ENCODE results near the gene SPAG16. TPM values are rescaled to one million over a fixed set of nuclear protein-coding genes. Genes with fewer than 3 reads are reported as not detected.
A peak's percentile ranks its signal among the peaks of the same experiment; 100 is the strongest.

The SPAG16 gene
- total and polyA plus RNA-seq, 2 of the 13 experiments (the other 11 are each of a cell fraction or from before 2014, with no cell fraction given), result 9.6 to 26.5 TPM

- POLR2A ChIA-PET, result no interaction called here
These were observed 479.7 kb downstream of the SPAG16 start for GRCh38 chr2:213763963-213764362.

GRCh38 chr2:213764849-213765248, 480.6 kb downstream of the SPAG16 start:
- no peak overlapping the region for H3K27ac ChIP-seq (ENCODE audit: extremely low read length, insufficient read depth, low read length)
- CTCF ChIA-PET (ENCODE audit: low intra/inter-chr PET ratio, low total read pairs), result no interaction called here
- TF ChIP-seq ZNF558 (CRISPR knock-in tag; IDR thresholded peaks at IDR 0.05; ENCODE audit: borderline replicate concordance) (no peak), ZBTB46 (CRISPR knock-in tag; IDR thresholded peaks at IDR 0.05; ENCODE audit: borderline replicate concordance) (no peak), SMAD9 (CRISPR knock-in tag; IDR thresholded peaks at IDR 0.05) (no peak), TRIM24 (CRISPR knock-in tag; IDR thresholded peaks at IDR 0.05) (no peak), PCBP2 (optimal IDR thresholded peaks at IDR 0.05; ENCODE audit: low read depth, low read length, poor library complexity, severe bottlenecking) (no peak), ZNF589 (CRISPR knock-in tag; conservative IDR thresholded peaks at IDR 0.05) (no peak), MYC (CRISPR knock-in tag; IDR thresholded peaks at IDR 0.05; ENCODE audit: borderline replicate concordance) (no peak)
- TF ChIP-seq, protein P1, sequence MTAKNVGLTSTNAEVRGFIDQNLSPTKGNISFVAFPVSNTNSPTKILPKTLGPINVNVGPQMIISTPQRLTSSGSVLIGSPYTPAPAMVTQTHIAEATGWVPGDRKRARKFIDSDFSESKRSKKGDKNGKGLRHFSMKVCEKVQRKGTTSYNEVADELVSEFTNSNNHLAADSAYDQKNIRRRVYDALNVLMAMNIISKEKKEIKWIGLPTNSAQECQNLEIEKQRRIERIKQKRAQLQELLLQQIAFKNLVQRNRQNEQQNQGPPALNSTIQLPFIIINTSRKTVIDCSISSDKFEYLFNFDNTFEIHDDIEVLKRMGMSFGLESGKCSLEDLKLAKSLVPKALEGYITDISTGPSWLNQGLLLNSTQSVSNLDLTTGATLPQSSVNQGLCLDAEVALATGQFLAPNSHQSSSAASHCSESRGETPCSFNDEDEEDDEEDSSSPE (CRISPR knock-in tag; IDR thresholded peaks at IDR 0.05), result no peak
- H4K20me1 ChIP-seq (ENCODE audit: insufficient read depth, low read length), result no peaks in the 10 kb centered on the region
- H3K9me3 ChIP-seq (ENCODE audit: low read length), result no peaks in the 10 kb centered on the region
- intact Hi-C loops (cut with micrococcal nuclease; ENCODE audit: unreplicated experiment), result no loop called here
- no TSS peak for BruUV-seq (replicated peaks)
- H3K79me2 ChIP-seq (ENCODE audit: insufficient read depth, low read length), result no peaks in the 10 kb centered on the region
- H3K4me2 ChIP-seq (ENCODE audit: low read depth, low read length), result no peak overlapping the region
- 38% methylated on average over 10 of the region's 10 CpGs for WGBS (ENCODE audit: low lambda C conversion rate)
- peak overlapping the region; percentile 36 for H2AFZ ChIP-seq (ENCODE audit: low read length)
- H3K27me3 ChIP-seq (ENCODE audit: control insufficient read depth in 1 of 2, insufficient read depth in 2 of 2, low read length in 2 of 2), result no peaks in the 10 kb centered on the region
- in situ Hi-C loops (cut with HindIII; ENCODE audit: extremely low pct_ligation_motif_present, low pct_unique_long_range_greater_than_20kb), result no loop called here
- POLR2A ChIA-PET, result no interaction called here
- FAIRE-seq (no peak), ATAC-seq (no peak), DNase-seq (ENCODE audit: low spot score) (no peak)
- no peaks in the 10 kb centered on the region for H3K36me3 ChIP-seq (replicated peaks in 1 of 2; ENCODE audit: control insufficient read depth in 1 of 2, insufficient read depth in 2 of 2, low read length in 2 of 2)
- H3K4me3 ChIP-seq (replicated peaks in 1 of 3; ENCODE audit: insufficient read depth in 1 of 3, low read depth in 2 of 3, low read length in 3 of 3), result no peak overlapping the region
- no peaks in the 10 kb centered on the region for H3K4me1 ChIP-seq (ENCODE audit: insufficient read depth, low read length)
- no peak overlapping the region for H3K9ac ChIP-seq (ENCODE audit: insufficient read depth, low read depth, low read length)

More at GRCh38 chr2:213763963-213764362, 479.7 kb downstream of the SPAG16 start:
- no peak for TF ChIP-seq RNF2 (conservative IDR thresholded peaks at IDR 0.05; ENCODE audit: low read depth)
- TF ChIP-seq MAFF (IDR thresholded peaks at IDR 0.05; ENCODE audit: low read depth, low read length), result peak; percentile 97
- no peak for TF ChIP-seq RXRA (CRISPR knock-in tag; IDR thresholded peaks at IDR 0.05)
- no peak for TF ChIP-seq SAFB2 (CRISPR knock-in tag; IDR thresholded peaks at IDR 0.05; ENCODE audit: borderline replicate concordance, low read depth)
- TF ChIP-seq, protein P2, sequence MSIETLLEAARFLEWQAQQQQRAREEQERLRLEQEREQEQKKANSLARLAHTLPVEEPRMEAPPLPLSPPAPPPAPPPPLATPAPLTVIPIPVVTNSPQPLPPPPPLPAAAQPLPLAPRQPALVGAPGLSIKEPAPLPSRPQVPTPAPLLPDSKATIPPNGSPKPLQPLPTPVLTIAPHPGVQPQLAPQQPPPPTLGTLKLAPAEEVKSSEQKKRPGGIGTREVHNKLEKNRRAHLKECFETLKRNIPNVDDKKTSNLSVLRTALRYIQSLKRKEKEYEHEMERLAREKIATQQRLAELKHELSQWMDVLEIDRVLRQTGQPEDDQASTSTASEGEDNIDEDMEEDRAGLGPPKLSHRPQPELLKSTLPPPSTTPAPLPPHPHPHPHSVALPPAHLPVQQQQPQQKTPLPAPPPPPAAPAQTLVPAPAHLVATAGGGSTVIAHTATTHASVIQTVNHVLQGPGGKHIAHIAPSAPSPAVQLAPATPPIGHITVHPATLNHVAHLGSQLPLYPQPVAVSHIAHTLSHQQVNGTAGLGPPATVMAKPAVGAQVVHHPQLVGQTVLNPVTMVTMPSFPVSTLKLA (IDR thresholded peaks at IDR 0.05), result no peak
- peak; percentile 95 to 98 for TF ChIP-seq MAFK (conservative IDR thresholded peaks at IDR 0.05 in 1 of 2, IDR thresholded peaks at IDR 0.05 in 1 of 2; ENCODE audit: low read length in 2 of 2)
- ATAC-seq, result no peak
- no peak overlapping the region for H3K4me3 ChIP-seq (replicated peaks in 1 of 3; ENCODE audit: insufficient read depth in 1 of 3, low read depth in 2 of 3, low read length in 3 of 3)
- H3K4me2 ChIP-seq (ENCODE audit: low read depth, low read length), result no peak overlapping the region
- no peak for DNase-seq (ENCODE audit: low spot score)
- no peak overlapping the region for H3K9ac ChIP-seq (ENCODE audit: insufficient read depth, low read depth, low read length)
- 0% methylated on average over 1 of the region's 1 CpG for WGBS (ENCODE audit: low lambda C conversion rate)
- no peak for FAIRE-seq
- no peaks in the 10 kb centered on the region for H4K20me1 ChIP-seq (ENCODE audit: insufficient read depth, low read length)
- H3K36me3 ChIP-seq (replicated peaks in 1 of 2; ENCODE audit: control insufficient read depth in 1 of 2, insufficient read depth in 2 of 2, low read length in 2 of 2), result no peaks in the 10 kb centered on the region
- intact Hi-C loops (cut with micrococcal nuclease; ENCODE audit: unreplicated experiment), result no loop called here
- no peaks in the 10 kb centered on the region for H3K27me3 ChIP-seq (ENCODE audit: control insufficient read depth in 1 of 2, insufficient read depth in 2 of 2, low read length in 2 of 2)
- no peak overlapping the region for H3K27ac ChIP-seq (ENCODE audit: extremely low read length, insufficient read depth, low read length)
- H3K4me1 ChIP-seq (ENCODE audit: insufficient read depth, low read length), result no peaks in the 10 kb centered on the region
- in situ Hi-C loops (cut with HindIII; ENCODE audit: extremely low pct_ligation_motif_present, low pct_unique_long_range_greater_than_20kb), result no loop called here
- no peaks in the 10 kb centered on the region for H3K79me2 ChIP-seq (ENCODE audit: insufficient read depth, low read length)
- no TSS peak for BruUV-seq (replicated peaks)
- CTCF ChIA-PET (ENCODE audit: low intra/inter-chr PET ratio, low total read pairs), result no interaction called here
- H3K9me3 ChIP-seq (ENCODE audit: low read length), result no peaks in the 10 kb centered on the region
- no peak overlapping the region for H2AFZ ChIP-seq (ENCODE audit: low read length)
